Muscle of back (tissue), 11 donors: ENCODE data around the gene CDPF1. TPM values are rescaled to one million over a fixed set of nuclear protein-coding genes. Genes with fewer than 3 reads are reported as not detected.
A peak's percentile ranks its signal among the peaks of the same experiment; 100 is the strongest.

ENCODE experiments used
- DNase-seq, 3 donors: peaks; one replicate each; pipeline versions ENCODE4 v3.0.0 to v3.0.0-alpha.2; 2013
- polyA plus RNA-seq, 10 donors: library from polyadenylated mRNA; unstranded; fragments of 120-200 nt; gene quantifications; one replicate each; pipeline ENCODE4 v1.2.1, GENCODE V29; 2013; ENCODE audit not compliant: insufficient read length in 10 of 10

Gene CDPF1
- polyA plus RNA-seq, 10 donors, result 9.7 to 12.6 (median 11.4) TPM

DNA sequence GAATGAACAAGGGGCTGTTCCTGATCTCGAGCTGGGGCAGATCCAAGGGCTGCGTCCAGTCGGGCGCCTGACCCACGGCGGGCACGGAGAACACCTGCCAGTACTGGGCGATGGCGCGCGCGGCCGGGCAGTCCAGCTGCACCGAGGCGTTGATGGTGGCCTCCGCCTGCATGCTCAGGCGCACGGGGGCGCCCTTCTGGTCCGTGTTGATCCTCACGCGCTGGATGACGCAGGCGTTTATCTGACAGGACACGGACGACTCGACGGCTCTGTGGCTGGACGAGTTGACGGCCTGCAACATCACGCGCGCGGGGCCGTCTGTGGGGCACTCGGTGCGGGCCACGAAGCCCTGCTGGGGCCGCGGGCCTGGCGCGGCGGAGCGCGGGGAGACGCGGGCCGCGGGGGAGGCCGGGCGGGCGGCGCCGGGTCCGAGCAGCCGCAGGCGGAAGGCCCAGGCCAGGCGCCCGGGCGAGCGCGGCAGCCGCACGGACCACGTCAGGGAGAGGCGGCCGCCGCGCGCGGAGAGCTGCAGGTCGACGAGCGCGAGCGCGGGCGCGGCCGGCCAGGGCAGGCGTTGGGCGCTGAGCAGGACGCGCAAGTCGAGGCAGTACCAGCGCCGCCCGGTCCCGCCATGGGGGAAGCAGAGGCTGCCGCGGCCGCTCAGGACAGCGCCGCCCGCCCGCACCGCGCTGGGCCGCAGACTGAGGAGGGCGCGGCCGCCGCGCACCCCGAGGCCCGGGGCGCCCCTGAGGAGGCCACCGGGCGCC lies 12.5 kb upstream of the CDPF1 start:
- peak; percentile 27 to 65 (median 41) for DNase-seq

DNA sequence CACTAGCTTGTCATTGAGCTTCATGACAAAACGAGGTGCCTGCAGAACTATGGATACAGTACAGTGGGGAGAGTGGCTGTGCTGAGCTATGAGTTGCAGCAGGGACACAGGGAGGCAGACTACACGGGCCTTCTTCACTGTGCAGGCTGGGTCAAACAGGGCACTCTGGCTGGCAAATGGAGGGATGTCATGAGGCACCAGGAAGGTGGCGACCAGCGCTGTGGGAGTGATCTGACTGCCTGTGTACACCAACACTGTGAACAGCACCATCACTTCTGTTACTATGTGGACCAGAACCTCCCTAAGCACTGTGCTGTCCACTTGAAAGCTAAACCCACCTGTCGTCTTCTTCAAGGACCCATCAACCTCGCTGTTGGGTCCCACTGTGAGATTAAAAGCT lies 9.9 kb upstream of the CDPF1 start:
- no peak for DNase-seq

DNA sequence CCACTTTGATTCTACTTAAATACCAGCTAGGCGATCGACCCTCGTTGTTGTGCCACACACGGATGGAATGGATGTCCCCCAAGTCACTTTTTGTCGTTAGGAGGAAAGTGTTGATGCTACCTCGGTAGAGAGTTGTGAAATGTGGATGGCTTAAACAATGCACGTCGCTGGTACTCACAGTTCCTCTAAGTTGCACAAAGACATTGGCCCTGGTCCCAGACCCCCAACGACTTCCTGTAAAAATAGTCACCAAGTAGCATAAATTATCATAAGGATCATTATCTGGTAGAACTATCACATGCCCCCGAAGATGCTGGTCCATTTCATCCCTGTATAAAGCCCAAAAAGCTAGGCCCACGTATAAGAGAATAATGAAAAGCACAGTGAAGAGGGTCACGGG lies 9.3 kb upstream of the CDPF1 start:
- DNase-seq, result no peak

DNA sequence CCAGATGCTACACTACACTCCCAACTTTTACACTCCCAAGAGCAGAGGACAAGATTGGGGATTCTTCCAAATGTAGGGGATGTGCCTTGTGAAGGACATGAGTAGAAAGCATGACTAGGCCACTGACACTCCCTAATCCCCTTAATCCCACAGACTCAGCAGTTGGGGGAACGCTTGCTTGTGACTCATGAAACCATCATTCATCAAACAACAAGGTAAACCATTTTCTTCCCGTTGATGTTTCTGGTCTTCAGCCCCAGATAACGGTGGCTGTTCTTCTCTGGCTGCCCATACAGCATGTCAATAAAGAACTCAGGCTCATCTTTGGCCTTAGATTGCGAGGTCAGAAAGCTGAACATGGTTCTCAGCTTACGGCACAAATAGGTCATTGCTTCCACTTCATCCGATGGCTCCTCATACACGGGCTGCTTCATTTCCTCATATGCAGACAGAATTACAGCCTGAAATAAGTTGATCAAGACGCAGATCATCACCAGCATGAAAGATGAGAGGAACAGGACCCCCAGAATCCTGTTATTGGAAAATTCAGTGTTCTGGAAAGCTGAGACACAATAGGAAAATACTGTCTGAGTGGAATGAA lies 6.4 kb upstream of the CDPF1 start:
- no peak for DNase-seq

DNA sequence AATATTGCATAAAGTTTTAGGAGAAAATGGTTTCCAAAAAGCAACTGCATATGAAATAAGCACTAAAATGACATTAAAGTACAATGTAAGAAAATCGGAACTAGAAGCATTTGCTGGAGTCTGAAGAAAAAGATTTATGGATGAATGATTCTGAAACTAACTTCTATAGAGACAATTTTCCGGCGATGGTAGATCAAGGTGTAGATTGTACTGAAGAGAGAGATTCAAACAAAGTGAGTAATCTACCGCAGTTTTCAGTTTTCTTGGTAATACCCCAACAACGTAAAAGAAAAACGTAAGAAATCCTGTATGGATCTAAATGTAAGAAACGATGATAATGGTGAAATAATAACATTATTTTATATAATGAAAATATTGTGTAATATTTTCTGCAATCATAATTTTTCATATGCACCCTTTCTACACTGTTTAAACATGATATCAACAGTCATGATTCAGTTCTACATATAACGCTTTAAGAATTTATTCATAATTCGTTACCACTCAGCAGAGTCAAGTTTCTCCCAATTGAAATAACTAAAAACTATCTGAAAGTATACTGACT lies 1.8 kb upstream of the CDPF1 start:
- no peak for DNase-seq

DNA sequence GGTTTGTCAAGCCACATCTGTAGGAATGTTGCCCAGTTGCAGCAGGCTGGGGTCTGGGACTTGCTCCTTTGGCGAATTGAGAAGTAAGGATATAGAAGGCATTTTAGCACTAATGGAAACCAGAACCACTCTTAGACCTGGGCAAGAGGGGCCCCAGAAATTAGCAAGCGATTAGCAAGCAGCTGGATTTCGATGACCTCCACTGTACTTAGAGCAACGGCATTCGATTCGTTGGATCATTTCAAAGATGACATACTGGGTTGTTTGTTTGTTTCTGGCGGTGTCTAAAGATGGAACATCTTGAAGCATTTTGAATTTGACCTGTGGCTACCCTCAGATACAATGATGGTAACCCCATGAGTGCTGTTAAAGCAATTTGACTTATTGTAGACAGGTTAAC lies 1.2 kb upstream of the CDPF1 start:
- DNase-seq, result peak in 1 of 3 donors; percentile 34

DNA sequence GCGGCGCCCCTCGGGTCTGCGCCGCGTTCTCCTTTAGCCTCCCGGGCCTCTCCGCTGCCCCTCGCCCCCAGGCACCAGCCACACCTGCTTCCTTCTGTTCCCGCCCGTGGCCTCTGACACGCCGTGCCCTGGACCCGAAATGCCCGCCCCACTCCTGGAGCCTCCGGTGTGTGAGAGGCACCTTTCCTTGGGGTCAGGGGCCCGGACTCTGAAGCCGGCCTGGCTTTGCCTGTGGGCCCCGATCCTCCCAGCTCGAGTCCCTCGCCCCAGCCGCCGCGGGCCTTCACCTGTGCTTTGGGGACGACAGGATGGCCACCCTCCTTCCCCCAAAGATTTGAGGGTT lies 661 bp upstream of the CDPF1 start:
- no peak for DNase-seq

DNA sequence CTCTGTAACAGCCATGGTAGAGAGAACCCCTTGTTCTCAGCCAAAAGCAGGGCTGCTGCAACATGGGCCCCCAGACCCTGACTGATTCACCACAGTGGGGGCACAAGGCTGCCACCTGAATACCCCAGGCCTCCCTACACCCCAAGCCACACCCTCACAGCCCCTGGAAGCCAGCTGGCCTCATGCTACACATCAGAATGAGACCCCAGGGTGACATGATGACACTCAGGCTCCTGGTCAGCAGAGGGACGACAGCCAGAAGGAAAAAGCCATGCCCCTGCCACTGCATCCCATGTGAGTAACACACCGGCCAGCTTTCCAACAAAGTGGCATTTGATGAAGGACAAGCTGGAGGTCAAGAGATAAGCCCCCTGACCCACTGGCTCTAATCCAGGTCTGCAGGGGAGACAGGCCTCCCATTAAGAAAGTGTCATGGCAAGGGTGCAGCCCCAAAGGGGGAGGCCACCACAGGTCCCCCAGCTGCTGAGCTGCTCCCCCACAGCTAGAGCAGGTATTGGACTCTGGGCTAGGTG lies 2.6 kb downstream of the CDPF1 start:
- DNase-seq, result no peak

DNA sequence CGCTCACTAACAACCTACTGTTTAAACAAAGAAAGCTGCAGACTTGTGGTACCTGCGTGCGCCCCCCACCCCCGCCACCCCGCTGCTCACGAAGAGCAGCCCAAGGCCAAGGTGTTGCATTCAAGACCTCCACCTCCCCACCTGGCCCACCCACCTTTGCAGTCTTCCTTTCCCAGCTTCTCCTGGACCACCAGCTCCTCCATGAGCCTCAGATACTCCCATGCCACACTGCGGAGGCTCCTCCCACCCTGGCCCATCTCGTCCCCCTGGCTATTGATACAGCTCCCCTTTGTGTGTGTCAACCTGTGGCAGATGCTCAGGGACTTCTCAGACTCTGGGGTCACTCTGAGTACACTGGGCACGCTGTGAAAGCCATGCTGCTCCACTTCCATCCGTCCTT lies 3.9 kb downstream of the CDPF1 start:
- DNase-seq, result no peak

DNA sequence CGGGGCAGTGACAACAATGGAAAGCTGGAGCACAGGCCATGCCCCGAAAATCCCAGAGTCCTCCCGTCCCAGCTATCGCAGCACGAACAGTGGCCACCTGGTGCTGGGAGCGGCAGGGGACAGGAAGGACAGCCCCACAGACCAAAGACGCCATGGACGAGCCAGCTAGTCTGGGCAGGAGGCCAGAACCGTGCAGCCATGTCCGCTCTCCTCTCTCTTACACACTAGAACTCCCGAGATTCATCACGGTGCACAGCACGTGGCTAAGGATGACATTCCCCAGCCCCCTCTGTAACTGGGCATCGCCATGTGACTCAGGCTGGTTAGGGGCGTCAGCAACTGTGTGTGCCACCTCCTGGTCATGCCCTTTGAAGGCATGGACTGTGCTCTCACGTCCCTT lies 4.6 kb downstream of the CDPF1 start:
- peak; percentile 51 to 81 (median 69) for DNase-seq

DNA sequence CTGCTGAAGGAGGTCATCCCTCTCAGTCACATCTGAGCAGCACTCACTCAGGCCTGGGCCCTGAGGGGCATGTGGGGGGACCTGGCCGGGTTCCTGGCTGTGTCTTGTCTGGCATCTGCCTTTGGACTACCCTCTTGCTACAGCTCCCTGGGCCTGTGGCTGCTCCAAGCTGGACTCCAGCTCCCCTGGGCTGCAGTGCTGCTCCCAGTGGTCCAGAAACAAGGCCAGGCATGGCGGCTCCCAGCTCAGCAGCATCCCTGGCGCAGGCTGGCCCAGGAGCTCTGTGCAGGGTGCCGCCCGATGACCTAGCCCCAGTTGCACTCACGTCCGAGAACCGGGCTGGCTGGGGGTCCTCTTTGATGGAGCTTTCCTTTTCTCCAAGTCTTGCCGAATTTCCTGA lies 5.3 kb downstream of the CDPF1 start:
- DNase-seq, result no peak

DNA sequence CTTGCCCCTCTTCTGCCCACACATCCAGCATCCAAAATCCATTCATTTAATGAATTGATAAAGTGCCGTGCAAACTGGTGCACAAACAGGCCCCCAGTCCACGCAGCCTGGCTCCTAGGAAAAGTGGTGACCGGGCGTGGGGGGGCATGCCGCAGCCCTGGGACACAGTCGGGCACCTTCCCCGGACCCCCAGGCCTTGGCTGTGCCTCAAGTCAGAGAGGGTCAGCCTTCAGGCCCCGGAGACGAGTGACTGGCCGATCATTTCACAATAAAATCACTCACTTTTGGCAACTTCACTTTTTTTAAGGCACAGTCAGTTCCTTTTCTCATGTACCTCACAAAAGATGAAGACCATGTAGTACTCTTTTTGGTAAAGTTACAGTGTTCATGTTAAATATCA lies 8.0 kb downstream of the CDPF1 start:
- DNase-seq, result no peak

DNA sequence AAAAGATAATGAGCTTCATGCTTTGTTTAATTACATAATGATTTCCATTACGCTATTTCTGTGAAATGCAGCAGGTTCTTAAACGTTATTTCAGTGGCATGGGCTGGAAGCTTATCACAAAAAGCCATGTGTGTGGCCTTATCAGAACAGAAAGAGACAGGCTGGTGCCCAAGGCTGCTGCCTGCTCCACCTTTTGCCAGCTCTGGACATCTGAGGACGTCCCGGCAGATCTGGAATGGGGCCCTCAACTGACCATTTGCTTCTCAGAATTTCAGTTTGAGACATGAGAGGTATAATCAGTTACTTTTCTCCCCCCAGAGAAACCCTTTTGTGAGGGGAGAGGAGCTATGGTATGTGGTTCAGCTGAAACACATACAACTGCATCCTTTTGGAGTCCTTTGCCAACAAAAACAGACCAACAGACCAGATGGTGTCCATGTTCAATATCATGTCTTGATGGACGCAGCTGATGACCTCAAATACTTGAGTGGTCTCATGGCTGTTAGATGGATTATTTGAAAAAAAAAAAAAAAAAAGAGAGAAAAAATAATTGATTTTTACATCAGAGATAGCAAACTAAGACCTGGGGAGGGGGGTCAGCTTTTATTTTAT lies 8.6 kb downstream of the CDPF1 start:
- DNase-seq, result no peak

DNA sequence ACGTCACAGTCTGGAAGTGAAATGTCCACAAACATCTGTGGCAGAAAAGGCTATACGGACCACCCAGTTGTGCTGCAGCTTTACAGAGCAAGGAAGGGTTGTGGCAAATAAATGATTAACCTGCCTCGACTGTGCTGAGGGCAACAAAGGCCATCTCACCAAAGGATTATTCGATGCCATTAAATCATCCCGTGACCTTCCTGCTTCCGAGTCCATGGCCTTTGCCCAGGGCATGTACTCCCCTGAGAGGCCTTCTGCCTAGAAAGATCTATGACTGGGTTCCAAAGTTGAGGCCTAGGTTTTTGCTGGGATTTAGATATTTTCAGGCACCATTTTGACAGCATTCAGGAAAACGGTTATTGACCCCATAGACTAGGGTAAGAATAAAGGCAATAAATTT lies 9.2 kb downstream of the CDPF1 start:
- DNase-seq, result no peak

DNA sequence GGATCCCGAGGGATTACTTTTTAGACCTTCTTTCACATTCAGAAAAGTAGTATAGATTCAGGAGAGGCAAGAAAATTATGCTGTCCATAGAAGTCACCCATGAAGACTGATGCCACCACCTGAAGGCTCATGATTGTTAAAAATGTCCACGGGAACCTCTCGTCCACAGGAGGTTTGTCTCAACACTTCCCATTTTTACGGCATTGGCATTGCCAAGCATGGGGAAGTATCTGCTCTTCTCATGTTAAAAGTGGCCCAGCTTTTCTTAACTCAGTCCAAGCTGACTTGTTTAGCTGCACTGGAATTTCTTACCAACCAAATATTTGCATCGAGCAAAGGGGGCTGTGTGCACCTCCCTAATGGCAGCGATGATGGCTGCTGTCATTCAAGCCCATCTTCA lies 9.6 kb downstream of the CDPF1 start:
- no peak for DNase-seq

DNA sequence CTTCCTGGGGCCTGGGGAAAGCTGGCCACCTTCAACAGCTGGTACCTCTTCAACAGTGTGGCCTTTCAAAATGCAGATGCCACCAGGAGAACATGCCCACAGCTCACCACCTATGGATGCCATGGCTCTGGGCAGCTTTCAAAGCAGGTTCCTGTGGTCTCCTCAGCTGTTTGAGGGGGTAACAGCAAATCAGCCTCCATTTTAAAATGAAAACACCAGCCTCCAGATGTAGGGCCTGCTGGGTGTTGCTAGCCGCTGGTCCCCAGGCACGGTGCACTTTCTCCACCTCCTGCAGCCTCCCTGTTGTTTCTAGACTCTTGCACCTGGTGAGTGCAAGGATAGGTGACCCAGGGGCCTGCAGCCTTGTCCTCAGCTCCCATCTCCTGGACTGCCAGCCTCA lies 10.0 kb downstream of the CDPF1 start:
- no peak for DNase-seq

DNA sequence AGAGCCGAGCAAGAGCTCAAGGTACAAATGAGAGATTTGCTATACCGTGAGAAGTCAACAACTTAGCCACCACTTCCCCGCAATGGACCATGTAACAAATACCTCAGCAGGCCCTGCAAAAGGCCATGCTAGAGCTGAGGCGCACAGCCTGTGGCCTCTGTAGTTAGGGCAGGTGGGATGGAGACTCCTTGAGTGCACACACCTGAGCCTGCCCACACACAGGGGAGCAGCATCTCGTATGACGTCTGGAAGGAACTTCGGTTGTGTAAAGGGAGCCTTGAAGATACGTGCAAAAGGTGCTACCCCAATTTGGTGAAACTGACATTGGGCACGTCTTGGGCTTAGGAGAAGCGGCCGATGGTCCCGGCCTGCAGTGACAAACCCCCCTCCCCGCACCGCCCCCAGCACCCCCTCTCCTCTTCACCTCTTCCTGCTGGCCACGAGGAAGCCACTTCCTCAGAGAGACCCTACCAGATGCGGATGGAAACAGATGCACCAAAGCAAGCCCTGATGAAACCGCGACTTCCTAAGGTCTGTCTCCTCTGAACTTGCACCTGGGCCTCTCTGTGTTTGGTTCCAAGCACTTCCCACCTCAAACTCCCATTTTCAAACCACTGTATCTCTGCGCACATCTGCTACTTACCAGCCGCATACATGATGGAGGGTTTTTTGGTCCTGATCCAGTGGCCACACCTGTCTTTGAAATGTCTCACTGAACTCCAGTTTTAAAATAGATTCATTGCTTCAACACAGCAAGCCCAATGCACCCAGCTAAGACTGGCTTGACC lies 10.6 kb downstream of the CDPF1 start:
- no peak for DNase-seq

DNA sequence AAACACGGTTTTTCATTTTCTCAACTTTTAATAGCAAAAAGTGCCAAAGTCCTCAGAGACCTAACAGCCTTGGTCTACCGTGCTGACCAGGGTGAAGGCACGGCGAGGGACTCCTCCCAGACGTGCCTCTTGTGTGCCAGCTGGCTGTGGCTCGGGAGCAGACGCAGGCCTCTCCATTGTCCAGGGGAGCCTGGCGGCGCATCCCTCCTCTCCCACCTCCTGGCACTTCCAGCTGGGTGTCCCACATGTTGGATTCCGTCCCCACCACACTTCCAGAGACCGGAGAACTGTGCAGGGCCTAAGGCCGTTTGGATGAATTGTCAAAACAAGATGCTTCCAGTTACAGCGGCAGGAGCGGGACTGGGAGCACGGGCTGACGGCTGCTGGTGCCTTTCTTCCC lies 11.6 kb downstream of the CDPF1 start:
- DNase-seq, result no peak

DNA sequence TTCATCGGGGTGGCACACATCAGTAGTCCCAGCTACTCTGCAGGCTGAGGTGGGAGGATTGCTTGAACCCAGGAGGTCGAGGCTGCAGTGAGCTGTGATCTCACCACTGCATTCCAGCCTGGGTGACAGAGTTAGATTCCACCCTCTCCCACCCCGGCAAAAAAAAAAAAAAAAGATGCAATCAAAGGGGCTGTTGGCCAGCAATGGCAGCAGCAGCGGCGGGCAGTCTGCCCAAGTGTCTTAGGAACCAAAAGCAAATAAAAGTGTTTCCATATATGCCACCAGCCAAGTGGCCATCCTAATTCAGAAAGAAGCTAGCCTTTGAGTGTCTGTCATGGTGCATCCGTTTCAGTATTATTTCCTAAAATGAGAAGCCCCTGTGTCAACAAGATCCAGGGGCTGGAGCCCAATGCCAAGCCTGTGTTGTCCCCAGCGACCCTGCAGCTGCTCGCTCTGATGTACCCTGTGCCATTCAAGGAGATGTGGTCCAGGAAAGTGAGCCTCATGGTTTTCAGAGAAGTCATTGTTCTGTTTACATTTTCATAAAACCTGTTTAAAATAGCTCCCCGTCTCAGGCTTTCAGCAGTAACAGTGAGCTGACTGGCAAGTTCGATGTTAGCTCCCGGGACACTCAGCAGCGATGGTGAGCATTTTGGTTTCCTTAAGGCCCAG lies 12.5 kb downstream of the CDPF1 start:
- DNase-seq, result no peak

DNA sequence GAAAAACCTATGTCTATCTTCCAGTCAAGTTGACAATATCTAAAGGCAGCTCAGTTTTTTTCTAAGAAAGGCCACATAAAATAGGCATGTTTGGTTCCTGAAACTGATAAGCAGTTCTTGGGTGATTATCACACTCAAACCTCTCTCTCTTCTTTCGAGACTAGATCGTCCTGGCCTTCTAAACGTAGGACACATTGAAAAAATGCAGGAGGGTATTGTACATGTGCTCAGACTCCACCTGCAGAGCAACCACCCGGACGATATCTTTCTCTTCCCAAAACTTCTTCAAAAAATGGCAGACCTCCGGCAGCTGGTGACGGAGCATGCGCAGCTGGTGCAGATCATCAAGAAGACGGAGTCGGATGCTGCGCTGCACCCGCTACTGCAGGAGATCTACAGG lies 15.1 kb downstream of the CDPF1 start:
- DNase-seq, result no peak

DNA sequence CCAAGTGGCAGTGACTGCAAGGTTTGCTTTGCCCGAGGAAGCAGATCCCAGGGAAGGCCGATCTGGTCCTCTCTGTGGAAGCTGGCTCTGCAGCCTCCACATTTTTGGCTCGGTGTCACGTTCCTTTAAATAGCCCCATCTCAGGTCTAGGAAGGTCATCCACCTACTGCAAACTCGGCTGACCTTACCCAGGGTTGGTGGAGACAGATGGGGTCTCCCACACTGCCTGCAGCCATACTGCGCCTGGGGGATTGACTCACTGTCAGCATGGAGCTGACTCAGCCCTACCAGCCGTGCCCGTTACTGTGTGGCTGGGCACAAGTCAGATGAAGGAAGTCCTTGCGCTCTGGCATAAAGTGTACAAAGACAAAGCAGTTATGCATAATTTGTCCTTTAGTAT lies 16.9 kb downstream of the CDPF1 start:
- peak in 2 of 3 donors; percentile 17 to 29 for DNase-seq
